Activated naive CD4-positive, alpha-beta T cell (primary cell): ENCODE data around the gene MIAT.

Experiments
- DNase-seq, 4 experiments: peaks; one replicate each; lab custom pipeline; 2025; lab: John Stamatoyannopoulos, UW

Gene MIAT

DNA sequence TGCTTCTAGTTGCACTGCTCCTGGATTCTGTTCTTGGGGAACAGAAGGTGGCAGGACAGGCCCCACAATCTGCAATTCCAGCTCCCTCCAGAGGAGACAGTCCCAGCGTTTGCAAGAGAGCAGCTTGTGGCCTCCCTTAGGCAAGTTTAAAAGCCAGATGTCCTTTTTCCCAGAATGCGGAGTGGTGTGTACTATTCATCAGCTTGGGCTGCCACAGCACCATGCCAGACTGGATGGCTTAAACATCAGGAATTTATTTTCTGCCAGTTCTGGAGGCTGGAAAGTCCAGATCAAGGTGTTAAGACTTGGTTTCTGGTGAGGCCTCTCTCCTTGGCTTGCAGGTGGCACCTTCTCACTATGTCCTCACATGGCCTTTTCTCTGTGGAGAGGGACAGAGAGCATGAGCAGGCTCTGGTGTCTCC, 11.7 kb downstream of the MIAT start:
- DNase-seq = no peak

DNA sequence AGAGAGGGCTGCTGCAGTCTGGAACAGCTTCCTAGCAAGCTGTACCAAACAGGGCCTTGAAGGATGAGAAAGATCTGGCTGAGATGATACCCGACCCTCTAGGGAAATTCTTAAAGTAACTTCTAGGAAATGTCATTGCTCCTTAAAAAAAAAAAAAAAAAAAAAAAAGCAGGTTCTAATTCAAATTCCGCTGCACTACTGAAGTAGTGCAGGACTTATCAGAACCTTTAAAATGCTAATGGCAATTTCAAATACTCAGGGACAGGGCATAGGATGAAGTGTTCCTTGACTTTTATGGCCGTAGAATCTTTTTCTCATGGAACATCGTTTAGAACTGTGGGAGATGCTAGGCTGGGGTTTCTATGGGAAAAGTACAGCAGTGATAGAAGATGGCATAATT, 13.1 kb downstream of the MIAT start:
- DNase-seq = no peak

DNA sequence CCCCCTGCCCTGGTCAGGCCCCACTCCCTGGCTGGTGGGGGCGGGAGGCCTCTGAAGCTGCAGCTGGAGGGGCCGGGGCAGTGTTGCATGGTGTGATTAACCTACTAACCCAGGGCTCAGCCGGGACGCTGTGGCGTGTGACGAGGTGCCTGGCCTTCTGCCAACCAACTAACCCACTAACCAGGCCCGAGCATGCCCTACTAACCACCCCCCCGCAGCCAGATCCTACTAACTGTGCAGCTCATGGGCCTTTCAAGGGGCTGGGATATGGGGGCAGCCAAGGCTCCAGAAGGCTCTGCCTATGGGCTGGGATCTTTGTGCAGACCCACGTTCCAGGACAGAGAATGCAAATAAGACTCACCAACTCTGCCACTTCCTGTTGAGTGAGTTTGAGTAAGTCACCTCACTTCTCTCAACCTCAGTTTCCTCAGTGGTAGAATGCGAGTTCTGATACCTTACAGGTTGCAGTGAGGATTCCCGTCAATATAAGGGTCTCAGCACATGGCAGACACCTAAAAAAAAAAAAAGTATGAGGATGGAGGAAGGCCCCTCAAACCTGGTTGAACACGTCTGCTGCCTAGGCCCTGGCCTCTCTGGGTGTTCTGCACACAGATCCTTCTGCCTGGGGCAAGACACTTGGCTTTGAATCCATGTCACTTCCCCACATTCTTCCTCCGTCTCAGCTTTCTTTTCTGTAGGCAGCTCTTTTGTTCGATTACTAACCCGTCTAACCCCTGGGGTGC, 14.1 kb downstream of the MIAT start:
- peak; percentile 21 to 50 (median 36) for DNase-seq

DNA sequence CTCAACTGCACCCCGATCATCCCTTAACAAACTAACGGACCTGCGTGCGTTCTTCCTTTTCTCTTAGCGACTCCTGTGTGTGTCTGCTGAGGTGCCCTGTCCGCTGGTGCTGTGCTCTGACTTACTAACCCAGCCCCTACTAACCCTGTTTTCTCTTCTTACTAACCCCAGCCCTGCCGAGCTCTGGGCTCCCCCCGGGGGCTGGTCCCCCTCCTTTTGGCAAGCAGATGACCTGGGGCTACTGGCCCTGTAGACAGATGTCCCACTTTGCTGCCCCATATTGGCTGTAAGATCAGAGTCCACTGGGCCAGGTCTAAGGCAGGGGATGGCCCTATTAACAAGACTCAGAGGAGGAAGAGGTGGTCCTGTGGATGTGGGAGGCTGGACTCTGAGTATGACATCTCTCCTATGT, 14.7 kb downstream of the MIAT start:
- DNase-seq = peak in 1 of 4 experiments; percentile 16

DNA sequence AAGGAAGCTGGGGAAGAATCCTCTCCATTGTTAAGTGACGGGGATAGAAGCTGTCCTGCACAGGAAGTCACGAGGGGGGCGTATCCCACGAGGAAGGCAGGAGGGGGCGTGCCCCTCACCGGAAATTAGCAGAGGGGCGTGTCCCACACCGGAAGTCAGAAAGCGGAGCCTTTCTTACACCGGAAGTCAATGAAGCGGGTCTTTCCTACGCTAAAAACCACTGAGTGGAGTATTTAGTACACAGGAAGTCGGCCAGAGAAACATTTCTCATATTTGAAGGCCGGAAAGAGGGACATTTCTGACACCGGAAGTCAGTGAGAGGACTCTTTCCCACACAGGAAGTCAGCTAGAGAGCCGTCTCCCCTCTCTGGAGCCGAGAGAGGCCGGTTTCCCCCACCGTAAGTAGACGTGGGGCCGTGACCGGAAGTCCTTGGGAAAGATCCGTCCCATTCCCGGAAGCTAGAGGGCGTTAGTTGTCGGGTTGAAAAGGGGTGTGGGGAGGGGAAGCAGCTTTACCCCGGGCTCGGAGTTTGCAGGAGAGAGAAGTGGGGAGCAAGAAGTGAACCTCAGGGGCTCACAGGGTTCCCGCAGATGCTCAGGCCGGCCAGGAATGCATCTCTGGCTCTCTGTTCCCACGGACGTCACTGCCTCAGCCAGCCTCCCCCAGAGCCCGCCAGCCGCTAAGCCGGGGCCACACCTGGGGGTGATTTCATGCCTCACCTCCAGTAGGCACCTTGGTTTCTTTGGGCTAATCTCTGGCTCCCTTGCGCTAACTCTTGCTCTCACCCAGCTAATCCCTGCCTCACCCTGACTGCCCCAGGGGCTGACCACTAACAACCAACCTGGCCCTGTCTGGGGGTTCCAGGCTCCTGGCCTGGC, 15.4 kb downstream of the MIAT start:
- peak; percentile 57 to 85 (median 69) for DNase-seq

DNA sequence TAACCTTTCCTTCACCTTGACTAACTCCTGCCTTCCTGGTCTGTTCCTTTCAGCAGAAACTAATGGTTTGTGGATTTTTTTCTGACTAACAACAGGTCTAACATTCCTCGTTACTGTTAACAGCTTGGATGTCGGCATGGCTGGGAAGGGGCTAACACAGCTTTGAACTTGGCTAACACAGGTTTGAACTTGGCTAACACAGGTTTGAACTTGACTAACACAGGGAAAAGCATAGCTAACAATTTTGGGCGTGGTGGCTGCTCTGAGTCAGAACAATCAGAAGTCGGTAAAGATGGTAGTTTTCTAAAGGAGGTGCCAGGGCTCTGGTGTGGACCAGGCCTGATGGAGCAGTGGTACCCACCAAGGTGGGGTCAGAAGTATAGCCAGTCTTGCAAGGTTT, 16.1 kb downstream of the MIAT start:
- no peak for DNase-seq

DNA sequence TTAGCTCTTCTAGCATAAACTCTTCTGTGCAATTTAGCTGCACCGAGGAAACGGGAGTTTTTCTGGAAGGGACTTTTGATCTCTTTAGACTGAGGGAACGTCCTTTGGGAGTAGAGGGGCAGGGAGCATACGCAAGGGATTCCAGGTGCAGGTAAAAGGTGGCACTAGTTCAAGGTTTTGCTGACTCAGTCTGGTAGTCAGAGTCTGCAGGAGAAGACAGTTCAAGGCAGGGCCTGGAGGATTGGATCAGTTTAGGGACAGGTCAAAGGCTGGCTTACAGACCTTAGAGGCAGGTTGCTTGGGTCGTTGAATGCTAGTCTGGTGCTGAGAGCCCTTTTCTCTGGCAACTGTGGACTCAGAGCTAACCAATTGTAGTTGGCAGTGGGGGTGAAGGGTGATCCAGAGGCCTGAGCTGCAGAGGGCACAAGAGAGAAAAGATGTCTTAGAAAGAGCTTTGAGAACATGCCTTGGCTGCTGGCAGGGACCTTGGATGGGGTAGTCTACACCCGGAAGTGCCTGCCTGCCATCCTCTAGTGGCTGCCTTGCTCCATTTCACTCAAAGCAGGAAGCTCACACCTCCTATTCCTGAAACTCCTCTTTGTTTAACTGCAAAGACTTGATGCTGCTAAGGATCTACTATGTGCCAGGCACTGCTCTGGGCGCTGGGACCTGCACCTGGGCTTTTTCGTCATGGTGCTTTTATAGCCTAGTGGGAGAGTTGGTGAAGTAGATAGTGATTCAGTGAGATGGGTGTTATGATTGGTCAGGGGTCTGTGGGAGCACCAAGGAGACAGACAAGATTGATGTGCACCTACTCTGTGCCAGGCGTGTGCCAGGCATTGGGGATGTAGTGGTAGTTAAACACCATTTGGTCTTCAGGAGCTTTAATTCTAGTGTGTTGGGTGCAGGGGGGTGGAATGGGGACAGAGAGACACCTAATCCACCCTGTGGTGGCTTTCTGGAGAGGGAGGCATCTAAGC, 17.1 kb downstream of the MIAT start:
- peak in 1 of 4 experiments; percentile 3 for DNase-seq

DNA sequence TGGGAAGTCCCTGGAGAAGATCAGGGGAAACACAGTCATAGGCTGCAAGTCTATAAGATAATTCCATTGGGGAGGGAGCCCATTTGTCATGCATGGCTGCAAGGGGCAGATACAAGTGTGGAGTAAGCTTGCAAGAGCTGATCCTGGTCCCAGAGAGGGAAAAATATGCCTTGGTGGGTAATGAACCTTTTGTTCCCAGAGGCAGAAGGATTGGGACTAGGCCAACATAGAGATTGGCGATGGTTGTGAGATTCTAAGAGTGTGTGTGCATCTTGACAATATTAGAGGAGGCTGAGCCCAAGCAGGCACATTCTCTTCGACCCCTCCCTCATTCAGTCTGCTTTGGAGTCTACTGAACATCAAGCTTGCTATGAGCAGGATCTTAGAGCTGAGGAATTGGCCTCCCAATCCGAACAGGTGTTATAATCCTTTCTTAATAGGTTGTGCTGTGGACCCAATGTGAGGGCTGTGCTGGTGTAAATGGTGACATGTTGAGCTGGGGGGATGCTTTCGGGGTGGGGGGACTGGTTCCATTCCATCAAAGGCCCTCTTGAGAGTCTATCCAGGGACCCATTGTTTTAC, 18.4 kb downstream of the MIAT start:
- DNase-seq = no peak

DNA sequence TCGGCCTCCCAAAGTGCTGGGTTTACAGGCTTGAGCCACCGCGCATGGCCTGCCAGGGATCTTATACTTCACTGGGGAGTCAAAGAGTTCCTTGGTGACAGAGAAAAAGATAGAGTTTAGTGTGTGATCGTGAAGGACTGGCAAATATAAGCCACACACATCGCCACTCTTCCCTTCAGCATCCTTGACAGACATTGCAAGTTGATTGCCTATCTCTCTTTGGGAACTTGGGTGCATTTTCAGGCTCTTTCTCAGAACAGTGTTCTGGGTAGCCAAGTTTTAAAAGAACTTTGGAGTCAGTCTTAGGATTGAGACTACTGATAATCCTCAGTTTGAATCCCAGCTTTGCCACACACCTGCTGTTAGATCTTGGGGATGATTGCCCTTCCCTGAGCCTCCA, 19.8 kb downstream of the MIAT start:
- no peak for DNase-seq

DNA sequence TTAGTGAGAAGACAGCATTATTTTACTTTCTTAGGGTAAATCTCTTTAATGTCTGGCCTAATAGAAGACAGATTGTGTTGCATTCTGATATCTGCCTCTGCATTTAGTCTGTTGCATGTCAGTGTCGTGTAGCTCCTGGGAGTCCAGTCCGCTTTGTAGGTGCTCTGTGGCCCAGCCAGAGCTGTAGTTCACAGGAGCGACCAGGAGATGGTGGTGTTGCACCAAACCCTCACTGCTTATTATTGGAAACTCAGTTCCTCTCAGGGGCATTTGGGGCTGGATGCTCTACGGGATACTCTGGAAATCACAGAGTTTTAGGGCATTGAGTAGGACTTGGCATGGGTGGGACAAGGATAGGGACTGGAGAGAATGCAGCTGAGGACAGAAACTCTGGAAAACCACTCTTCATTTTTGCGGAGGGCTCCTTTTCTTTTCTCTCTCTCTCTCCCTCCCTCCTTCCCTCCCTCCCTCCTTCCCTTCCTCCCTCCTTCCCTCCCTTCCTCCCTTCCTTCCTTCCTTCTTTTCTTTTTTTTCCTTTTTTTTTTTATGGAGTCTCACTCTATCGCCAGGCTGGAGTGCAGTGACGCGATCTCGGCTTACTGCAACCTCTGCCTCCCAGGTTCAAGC, 21.7 kb downstream of the MIAT start:
- DNase-seq = peak; percentile 13 to 51 (median 36)

DNA sequence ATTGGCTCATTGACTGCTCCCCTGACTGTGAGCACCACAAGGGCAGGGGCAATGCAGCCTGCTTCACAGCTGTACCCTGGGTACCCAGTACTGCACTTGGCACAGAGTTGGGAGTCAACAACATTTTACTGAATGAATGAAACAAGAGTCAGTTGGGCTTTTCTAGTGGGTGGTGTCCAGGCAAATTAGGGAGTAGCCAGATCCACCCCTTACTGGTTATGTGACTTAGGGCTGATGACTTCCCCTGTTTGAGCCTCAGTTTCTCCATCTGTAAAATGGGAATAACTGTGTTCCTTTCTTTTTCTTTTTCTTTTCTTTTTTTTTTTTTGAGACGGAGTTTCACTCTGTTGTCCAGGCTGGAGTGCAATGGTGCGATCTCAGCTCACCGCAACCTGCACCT, 23.1 kb downstream of the MIAT start:
- no peak for DNase-seq

DNA sequence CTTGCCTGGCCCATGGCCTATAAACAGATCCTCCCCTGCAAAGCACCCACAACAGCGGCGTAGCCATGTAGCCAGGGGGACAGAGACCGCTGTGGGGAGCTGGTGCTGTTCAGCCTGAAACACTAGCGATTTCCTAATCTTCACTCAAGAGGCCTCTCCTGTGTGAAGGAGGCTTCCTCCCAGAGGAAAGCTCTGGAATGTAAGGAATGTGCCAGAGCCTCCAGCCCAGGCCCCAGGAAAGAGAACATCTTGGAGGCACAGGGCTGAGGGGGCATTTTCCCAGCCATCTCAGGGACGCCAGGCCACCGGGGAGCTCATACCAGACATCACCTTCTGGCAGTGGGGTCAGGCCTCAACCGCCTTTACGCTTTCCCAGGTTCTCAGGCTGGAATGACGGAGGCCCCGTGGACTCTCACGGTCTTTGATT, 24.0 kb downstream of the MIAT start:
- no peak for DNase-seq

DNA sequence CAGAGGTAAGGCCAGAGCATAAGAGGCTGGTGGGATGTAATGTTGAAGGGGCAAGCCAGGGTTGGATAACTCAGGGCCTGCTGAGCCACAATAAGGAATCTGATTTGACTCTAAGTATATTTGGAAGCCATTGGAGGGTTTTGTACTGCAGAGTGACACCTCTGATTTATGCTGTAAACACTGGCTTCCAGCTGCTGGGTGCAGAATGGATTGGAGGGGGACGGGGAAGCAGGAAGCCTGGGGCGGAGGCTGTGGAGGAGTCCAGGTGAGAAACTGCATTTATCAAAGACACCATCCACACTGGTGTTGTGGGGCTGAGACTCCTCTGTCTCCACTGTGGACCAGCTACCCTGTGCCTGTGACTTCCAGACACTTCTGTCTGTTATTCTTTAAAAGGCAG, 26.8 kb downstream of the MIAT start:
- DNase-seq = no peak

DNA sequence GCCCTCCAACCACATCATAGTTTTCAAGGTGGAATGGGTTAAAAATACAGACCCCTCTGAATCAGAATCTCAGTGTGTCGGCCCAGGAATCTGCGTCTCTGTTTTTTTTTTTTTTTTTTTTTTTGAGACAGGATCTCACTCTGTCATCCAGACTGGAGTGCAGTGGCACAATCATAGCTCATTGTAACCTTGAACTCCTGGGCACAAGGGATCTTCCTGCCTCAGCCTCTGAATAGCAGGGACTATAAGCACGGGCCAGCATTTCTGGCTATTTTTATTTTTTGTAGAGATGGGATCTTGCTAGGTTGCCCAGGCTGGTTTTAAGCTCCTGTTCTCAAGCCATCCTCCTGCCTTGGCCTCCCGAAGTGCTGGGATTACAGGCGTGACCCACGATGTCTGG, 28.2 kb downstream of the MIAT start:
- no peak for DNase-seq

DNA sequence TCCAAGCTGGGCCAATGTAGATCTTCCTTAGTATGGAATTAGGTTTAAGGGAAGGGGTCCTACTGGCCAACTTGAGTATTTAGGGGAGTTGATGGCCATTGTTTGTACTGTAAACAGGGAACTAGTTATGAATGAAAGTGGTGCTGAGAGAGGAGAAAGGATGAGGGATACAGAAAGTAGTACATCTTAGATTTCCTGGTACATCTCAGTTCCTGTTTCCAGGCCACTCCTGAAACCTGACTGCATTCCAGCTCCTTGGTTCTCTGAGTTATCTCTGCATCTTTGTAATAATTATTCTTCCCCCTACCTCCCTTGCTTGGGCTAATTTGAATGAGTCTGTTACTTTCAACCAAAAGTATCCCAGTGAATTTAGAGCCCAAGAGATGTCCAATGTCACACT, 30.1 kb downstream of the MIAT start:
- DNase-seq = no peak

DNA sequence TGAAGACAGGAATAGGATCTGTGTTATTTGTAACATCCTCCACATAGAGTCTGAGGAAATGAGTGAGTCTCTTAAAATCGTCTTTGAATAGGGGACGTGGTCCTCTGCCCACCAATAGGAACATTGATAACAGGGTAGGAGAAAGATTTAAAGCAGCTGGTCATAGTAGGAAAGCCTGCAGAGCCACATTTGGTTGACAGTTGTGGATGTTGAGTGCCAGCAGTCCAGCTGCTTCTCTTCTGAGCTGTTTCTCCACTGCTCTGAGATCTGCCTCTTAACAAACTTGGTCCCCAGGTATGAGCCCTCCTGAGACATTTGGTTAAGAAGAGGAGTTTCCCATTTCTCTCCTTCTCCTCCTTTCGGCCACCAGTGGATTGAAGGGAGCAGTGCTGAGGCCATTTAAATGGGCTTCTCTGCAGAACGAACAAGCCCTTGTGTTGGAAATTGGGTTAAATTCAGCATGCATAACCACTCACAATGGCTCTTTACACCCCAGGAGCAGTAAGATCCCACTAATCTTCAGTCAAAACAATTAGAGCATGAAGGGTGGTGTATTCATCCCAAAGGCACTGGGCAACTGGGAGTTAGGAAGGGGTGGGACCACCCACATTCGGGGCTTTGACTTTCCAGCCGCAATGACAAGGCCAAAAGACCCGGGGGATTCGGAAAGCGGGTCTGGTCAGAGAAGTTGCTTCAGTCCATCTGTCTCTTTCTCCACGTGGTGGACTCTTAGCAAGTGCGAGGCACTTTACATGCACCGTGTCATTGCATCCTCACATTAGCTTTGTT, 32.3 kb downstream of the MIAT start:
- no peak for DNase-seq

DNA sequence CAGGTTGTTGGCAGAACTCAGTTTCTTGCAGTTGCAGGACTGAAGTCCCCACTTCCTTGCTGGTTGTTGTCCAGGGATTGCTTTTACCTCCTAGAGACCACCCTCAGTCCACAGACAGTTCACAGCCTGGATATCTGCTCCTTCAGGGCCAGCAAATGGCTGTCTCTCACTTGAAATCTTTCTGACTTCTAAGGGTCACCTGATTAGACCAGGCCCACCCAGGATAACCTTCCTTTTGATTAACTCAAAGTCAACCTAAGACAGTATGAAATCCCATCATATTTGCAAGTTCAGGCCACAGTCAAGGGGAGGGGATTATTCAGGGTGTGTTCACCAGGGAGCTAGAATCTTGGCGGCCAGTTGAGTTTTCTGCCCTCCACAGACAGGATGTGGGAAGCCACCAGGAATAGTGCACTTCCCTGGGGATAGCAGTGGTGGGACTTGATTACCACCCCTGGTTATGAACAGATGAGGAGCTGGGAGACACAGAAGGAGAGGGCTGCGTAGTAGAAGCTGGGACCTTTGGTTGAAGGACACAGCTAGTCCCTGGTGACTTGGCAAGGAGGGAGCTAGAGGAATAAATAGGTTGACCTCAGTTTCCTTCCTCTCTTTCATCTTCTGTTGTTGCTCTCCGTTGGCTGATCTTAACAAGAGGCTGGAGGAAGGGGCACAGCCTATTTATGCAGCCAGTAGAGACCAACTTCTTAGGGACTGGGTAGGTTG, 33.4 kb downstream of the MIAT start:
- DNase-seq = no peak

DNA sequence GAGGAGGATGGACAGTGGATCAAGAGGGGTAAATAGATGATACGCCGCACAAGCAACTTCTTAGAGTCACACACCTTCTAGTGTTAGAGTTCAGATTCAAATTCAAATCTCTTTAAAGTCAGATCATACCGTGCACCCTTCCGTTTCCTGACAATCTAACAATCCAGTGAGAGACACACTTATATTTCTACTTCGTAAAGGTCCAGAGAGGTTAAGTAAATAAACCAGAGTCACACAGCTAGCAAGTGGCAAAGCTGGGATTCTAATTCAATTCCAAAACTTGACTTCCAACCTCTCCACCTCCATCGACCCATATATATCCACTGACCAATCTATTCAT, 34.0 kb downstream of the MIAT start:
- no peak for DNase-seq

DNA sequence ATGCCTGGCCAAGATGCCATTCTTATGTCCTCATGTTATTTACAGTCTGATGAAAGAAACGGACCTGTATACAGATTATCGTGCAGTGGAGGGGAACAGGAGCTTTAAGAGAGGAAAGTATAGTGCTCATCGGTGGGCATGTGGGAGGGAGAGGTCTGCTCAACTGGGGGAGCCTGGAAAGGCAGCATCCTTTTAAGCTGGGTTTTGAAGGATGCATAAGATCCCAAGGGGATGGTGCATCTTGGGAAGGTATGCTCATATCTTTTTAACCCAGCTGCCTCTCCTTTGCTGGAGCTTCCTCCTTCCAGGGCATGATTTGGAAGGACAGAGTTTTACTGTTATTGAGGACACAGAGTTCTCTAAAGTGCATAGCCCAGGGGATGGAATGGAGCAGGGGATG, 34.8 kb downstream of the MIAT start:
- DNase-seq = no peak

DNA sequence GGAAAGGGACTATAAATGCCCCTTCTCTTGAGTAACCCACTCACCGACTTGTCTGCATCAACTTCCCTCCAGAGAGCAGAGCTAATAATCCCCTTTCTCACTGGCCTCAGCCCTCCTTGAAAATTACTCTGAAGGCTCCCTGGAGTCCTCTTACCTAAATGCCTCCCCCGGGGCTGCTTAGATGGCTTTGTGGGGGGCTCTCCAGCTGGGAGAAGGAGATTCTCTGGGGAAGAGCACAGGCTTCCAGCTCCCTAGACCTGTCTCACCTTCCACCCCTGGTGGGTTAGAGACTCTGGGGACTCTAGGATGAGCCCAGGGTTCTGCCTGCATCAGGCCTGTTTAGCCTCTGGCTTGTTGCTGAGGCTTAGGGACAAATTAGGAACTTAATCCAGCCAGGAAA, 39.8 kb downstream of the MIAT start:
- no peak for DNase-seq
